ENCODE data around the gene FLII. TPM values are rescaled to one million over a fixed set of nuclear protein-coding genes. Genes with fewer than 3 reads are reported as not detected.

FLII gene
- polyA plus RNA-seq, 1 of the 3 experiments (the other 2 are of a cell fraction) = 244 TPM

- POLR2A ChIA-PET = no interaction called here
Observed at GRCh38 chr17:18218756-18219415, 39.7 kb downstream of the FLII start.

More at GRCh38 chr17:18218756-18219415, 39.7 kb downstream of the FLII start:
- CTCF ChIA-PET = interaction anchor here (0.8 to 3.4 kb wide), 6 partner anchors 12 to 114 kb away, joined by 3 to 41 read pairs (median 6); no protein-coding TSS in a partner anchor
- Histone ChIP-seq H2AFZ (ENCODE audit: low read depth) (no peak overlapping the region), H3K9me3 (no peaks in the 10 kb centered on the region), H3K9me2 (no peaks in the 10 kb centered on the region), H3K27ac (ENCODE audit: low read depth in 2 of 2, low read length in 1 of 2) (0 out of 4 replicates have a peak overlapping the region, but pooled peaks of 1 of the 2 experiments have one; percentile 17), H4K20me1 (ENCODE audit: insufficient read depth) (no peaks in the 10 kb centered on the region), H3K9ac (no peak overlapping the region), H3F3A (replicated peaks; ENCODE audit: insufficient read depth) (peaks cover 13% of the 10 kb centered on the region), H3K4me1 (ENCODE audit: control insufficient read depth in 1 of 2, insufficient read depth in 2 of 2, low read depth in 1 of 2, low read length in 1 of 2) (peaks cover 5 to 12% of the 10 kb centered on the region in 2 experiments; a peak in 3 of 4 replicates), H3K27me3 (ENCODE audit: insufficient read depth) (no peaks in the 10 kb centered on the region), H3K4me2 (0 out of 2 replicates have a peak overlapping the region, but pooled peaks have one; percentile 21), H3K79me2 (ENCODE audit: insufficient read depth) (no peaks in the 10 kb centered on the region), H3K36me3 (replicated peaks in 1 of 2; ENCODE audit: control insufficient read depth in 1 of 2, insufficient read depth in 2 of 2, low read length in 1 of 2) (no peaks in the 10 kb centered on the region), H3K4me3 (ENCODE audit: low read depth in 2 of 2, low read length in 1 of 2) (no peak overlapping the region)
- DNase-seq = no peak
- 55% methylated on average over 4 of the region's 4 CpGs for WGBS (ENCODE audit: low lambda C conversion rate)
- TF ChIP-seq RXRA (IDR thresholded peaks at IDR 0.05; ENCODE audit: borderline replicate concordance, low read depth) (no peak), CTCF (IDR thresholded peaks at IDR 0.05) (no peak), USF2 (IDR thresholded peaks at IDR 0.05; ENCODE audit: borderline replicate concordance, low read depth, low read length) (no peak), CHD2 (IDR thresholded peaks at IDR 0.05; ENCODE audit: low read length, partially characterized antibody) (no peak), FOXM1 (IDR thresholded peaks at IDR 0.05; ENCODE audit: low read depth) (no peak), NFIC (IDR thresholded peaks at IDR 0.05; ENCODE audit: borderline replicate concordance) (no peak), MXI1 (IDR thresholded peaks at IDR 0.05; ENCODE audit: low read depth, low read length) (no peak), SMC3 (IDR thresholded peaks at IDR 0.05; ENCODE audit: low read depth, low read length) (no peak), SIN3A (IDR thresholded peaks at IDR 0.05; ENCODE audit: borderline replicate concordance, low read depth, low read length) (no peak), MEF2A (IDR thresholded peaks at IDR 0.05; ENCODE audit: borderline replicate concordance, low read depth) (no peak), USF1 (IDR thresholded peaks at IDR 0.05; ENCODE audit: borderline replicate concordance, low read depth) (no peak), TCF12 (IDR thresholded peaks at IDR 0.05) (no peak), RFX5 (IDR thresholded peaks at IDR 0.05; ENCODE audit: low read length) (no peak)

Measured in SK-N-SH (cell line).